ENCODE results near the gene PPIB. TPM values are rescaled to one million over a fixed set of nuclear protein-coding genes. Genes with fewer than 3 reads are reported as not detected.

Gene PPIB
- total RNA-seq, 1 donor from 2014 or later: 102 TPM

GRCh38 chr15:64107337-64107736 lies 55.5 kb downstream of the PPIB start:
- TF ChIP-seq CTCF (IDR thresholded peaks at IDR 0.05; ENCODE audit: borderline replicate concordance): no peak
- intact Hi-C loops (cut with micrococcal nuclease): no loop called here
- Histone ChIP-seq H3K27ac (replicated peaks) (peak overlapping the region; percentile 24), H3K4me1 (peaks cover 87% of the 10 kb centered on the region), H3K9me3 (replicated peaks) (no peaks in the 10 kb centered on the region), H3K4me3 (no peak overlapping the region), H3K36me3 (no peaks in the 10 kb centered on the region), H3K27me3 (ENCODE audit: low read depth) (no peaks in the 10 kb centered on the region)
- DNase-seq: no peak

Other genes with a start within 250 kb of the PPIB start
- 39.0 TPM for gene DAPK2, start 116.5 kb downstream of the PPIB start, total RNA-seq
- gene CIAO2A, start 69.2 kb downstream of the PPIB start, total RNA-seq: 71.0 TPM
- 72.1 TPM for gene SNX1, start 67.0 kb downstream of the PPIB start, total RNA-seq
- gene SNX22, start 11.3 kb downstream of the PPIB start, total RNA-seq: 2.0 TPM
- gene CSNK1G1, start 193.2 kb upstream of the PPIB start, total RNA-seq: 6.3 TPM
- 0.58 TPM for gene PCLAF, start 218.4 kb upstream of the PPIB start, total RNA-seq
- 13.5 TPM for gene TRIP4, start 224.8 kb upstream of the PPIB start, total RNA-seq

All from left ventricle myocardium inferior (tissue), 1 donor.